ENCODE measurements around the gene TENM3.

- TF ChIP-seq, protein P1, sequence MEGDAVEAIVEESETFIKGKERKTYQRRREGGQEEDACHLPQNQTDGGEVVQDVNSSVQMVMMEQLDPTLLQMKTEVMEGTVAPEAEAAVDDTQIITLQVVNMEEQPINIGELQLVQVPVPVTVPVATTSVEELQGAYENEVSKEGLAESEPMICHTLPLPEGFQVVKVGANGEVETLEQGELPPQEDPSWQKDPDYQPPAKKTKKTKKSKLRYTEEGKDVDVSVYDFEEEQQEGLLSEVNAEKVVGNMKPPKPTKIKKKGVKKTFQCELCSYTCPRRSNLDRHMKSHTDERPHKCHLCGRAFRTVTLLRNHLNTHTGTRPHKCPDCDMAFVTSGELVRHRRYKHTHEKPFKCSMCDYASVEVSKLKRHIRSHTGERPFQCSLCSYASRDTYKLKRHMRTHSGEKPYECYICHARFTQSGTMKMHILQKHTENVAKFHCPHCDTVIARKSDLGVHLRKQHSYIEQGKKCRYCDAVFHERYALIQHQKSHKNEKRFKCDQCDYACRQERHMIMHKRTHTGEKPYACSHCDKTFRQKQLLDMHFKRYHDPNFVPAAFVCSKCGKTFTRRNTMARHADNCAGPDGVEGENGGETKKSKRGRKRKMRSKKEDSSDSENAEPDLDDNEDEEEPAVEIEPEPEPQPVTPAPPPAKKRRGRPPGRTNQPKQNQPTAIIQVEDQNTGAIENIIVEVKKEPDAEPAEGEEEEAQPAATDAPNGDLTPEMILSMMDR (IDR thresholded peaks at IDR 0.05; ENCODE audit: low read depth, low read length, poor library complexity, severe bottlenecking) = no peak
- no peak for TF ChIP-seq EZH2phosphoT487 (IDR thresholded peaks at IDR 0.05; ENCODE audit: borderline replicate concordance, low read length)
These were observed 317.2 kb downstream of the TENM3 start for GRCh38 chr4:182560358-182560757.
